ENCODE data around the gene CCDC27. TPM values are rescaled to one million over a fixed set of nuclear protein-coding genes. Genes with fewer than 3 reads are reported as not detected.

Gene CCDC27
- total and polyA plus RNA-seq, 2 of the 13 experiments (the other 11 are each of a cell fraction or from before 2014, with no cell fraction given): not detected

- 0 out of 2 replicates have a peak overlapping the region, but pooled peaks have one; percentile 1 for H3K9ac ChIP-seq (ENCODE audit: insufficient read depth, low read depth, low read length)
- H3K36me3 ChIP-seq (replicated peaks in 1 of 2; ENCODE audit: control insufficient read depth in 1 of 2, insufficient read depth in 2 of 2, low read length in 2 of 2): peaks cover 12 to 22% of the 10 kb centered on the region in 2 experiments
- DNase-seq (ENCODE audit: low spot score) (no peak), ATAC-seq (no peak), FAIRE-seq (no peak)
- in situ Hi-C loops (cut with HindIII; ENCODE audit: extremely low pct_ligation_motif_present, low pct_unique_long_range_greater_than_20kb): no loop called here
- intact Hi-C loops (cut with micrococcal nuclease; ENCODE audit: unreplicated experiment): loop anchor here (10.0 kb wide), 1 partner anchor 128 kb away; the partner anchor contains the start of gene C1orf174
- no peaks in the 10 kb centered on the region for H3K9me3 ChIP-seq (ENCODE audit: low read length)
- H3K27me3 ChIP-seq (ENCODE audit: control insufficient read depth in 1 of 2, insufficient read depth in 2 of 2, low read length in 2 of 2): no peaks in the 10 kb centered on the region
- H3K27ac ChIP-seq (ENCODE audit: extremely low read length, insufficient read depth, low read length): no peak overlapping the region
- peaks cover 18% of the 10 kb centered on the region for H3K79me2 ChIP-seq (ENCODE audit: insufficient read depth, low read length)
- ChIA-PET POLR2A (no interaction called here), CTCF (ENCODE audit: low intra/inter-chr PET ratio, low total read pairs) (no interaction called here)
- BruUV-seq (replicated peaks): no TSS peak
- 86% methylated on average over 1 of the region's 10 CpGs for WGBS (ENCODE audit: low lambda C conversion rate)
- H2AFZ ChIP-seq (ENCODE audit: low read length): no peak overlapping the region
- H3K4me2 ChIP-seq (ENCODE audit: low read depth, low read length): no peak overlapping the region
- H4K20me1 ChIP-seq (ENCODE audit: insufficient read depth, low read length): no peaks in the 10 kb centered on the region
- no peak overlapping the region for H3K4me3 ChIP-seq (replicated peaks in 1 of 3; ENCODE audit: insufficient read depth in 1 of 3, low read depth in 2 of 3, low read length in 3 of 3)
- H3K4me1 ChIP-seq (ENCODE audit: insufficient read depth, low read length): peaks cover 45% of the 10 kb centered on the region
- TF ChIP-seq ZNF691 (CRISPR knock-in tag; IDR thresholded peaks at IDR 0.05; ENCODE audit: borderline replicate concordance, low read depth) (no peak), ZNF7 (CRISPR knock-in tag; IDR thresholded peaks at IDR 0.05) (no peak), ZNF513 (CRISPR knock-in tag; conservative IDR thresholded peaks at IDR 0.05) (no peak), ZIK1 (CRISPR knock-in tag; IDR thresholded peaks at IDR 0.05; ENCODE audit: borderline replicate concordance, low read depth) (no peak), SMAD3 (CRISPR knock-in tag; IDR thresholded peaks at IDR 0.05) (no peak), POLR2AphosphoS2 (IDR thresholded peaks at IDR 0.05; ENCODE audit: low read depth, low read length) (no peak), SETDB1 (CRISPR knock-in tag; IDR thresholded peaks at IDR 0.05; ENCODE audit: borderline replicate concordance) (no peak), ZSCAN12 (CRISPR knock-in tag; IDR thresholded peaks at IDR 0.05) (no peak), GATAD1 (CRISPR knock-in tag; IDR thresholded peaks at IDR 0.05) (no peak), ARID4A (CRISPR knock-in tag; IDR thresholded peaks at IDR 0.05; ENCODE audit: borderline replicate concordance) (no peak), KDM5B (CRISPR knock-in tag; IDR thresholded peaks at IDR 0.05; ENCODE audit: borderline replicate concordance) (0 out of 2 replicates have a peak, but pooled peaks have one; percentile 42), FOXC1 (CRISPR knock-in tag; IDR thresholded peaks at IDR 0.05; ENCODE audit: borderline replicate concordance) (0 out of 2 replicates have a peak, but pooled peaks have one; percentile 25), HDAC6 (IDR thresholded peaks at IDR 0.05; ENCODE audit: low read depth, low read length) (no peak), ATF3 (CRISPR knock-in tag; IDR thresholded peaks at IDR 0.05) (no peak), ZFP36 (IDR thresholded peaks at IDR 0.05; ENCODE audit: borderline replicate concordance, low read depth, low read length, partially characterized antibody) (no peak)
These were observed 24.9 kb downstream of the CCDC27 start for GRCh38 chr1:3777078-3777547.
